Measurements from ENCODE around the gene TMEM260. TPM values are rescaled to one million over a fixed set of nuclear protein-coding genes. Genes with fewer than 3 reads are reported as not detected.
"Not testable (repeated sequence)": the region's sequence is repeated elsewhere in the genome, so short reads cannot be mapped to it uniquely, and the experiment has no call there.

TMEM260 gene
- total RNA-seq, 1 experiment from 2014 or later, result 17.8 TPM

- TF ChIP-seq CTCF (conservative IDR thresholded peaks at IDR 0.05; ENCODE audit: low read depth, low read length), result no peak
- no peak for TF ChIP-seq EZH2 (IDR thresholded peaks at IDR 0.05; ENCODE audit: low read length, unreplicated experiment)
- no peak for TF ChIP-seq EZH2phosphoT487 (IDR thresholded peaks at IDR 0.05; ENCODE audit: borderline replicate concordance, low read length)
Measured at GRCh38 chr14:56603648-56604047, 24.1 kb downstream of the TMEM260 start.

GRCh38 chr14:56608689-56609088 lies 29.1 kb downstream of the TMEM260 start:
- Histone ChIP-seq H3K4me1 (ENCODE audit: insufficient read depth, low read length) (no peaks in the 10 kb centered on the region), H3F3A (ENCODE audit: low read length, unreplicated experiment) (no peaks in the 10 kb centered on the region), H4K20me1 (ENCODE audit: low read length) (no peaks in the 10 kb centered on the region), H3K9me3 (ENCODE audit: low read length) (no peaks in the 10 kb centered on the region), H2AFZ (ENCODE audit: low read length) (no peak overlapping the region), H3K27ac (ENCODE audit: low read length) (no peak overlapping the region), H3K9me2 (replicated peaks; ENCODE audit: low read length) (no peaks in the 10 kb centered on the region), H3K4me2 (ENCODE audit: low read length) (no peak overlapping the region), H3K4me3 (ENCODE audit: low read length) (no peak overlapping the region), H3K27me3 (ENCODE audit: low read length) (no peaks in the 10 kb centered on the region), H3K36me3 (ENCODE audit: low read depth, low read length) (peaks cover 8% of the 10 kb centered on the region; the same call in 1 of the 2 replicates), H3K9ac (ENCODE audit: low read length) (no peak overlapping the region), H3K79me2 (ENCODE audit: low read length) (no peaks in the 10 kb centered on the region)
- intact Hi-C loops (cut with micrococcal nuclease), result loop anchor here (1.0 kb wide), 1 partner anchor 23 kb away; no protein-coding TSS in a partner anchor
- POLR2A ChIA-PET (ENCODE audit: unreplicated experiment), result no interaction called here
- no peak for DNase-seq
- CTCF ChIA-PET, result interaction anchor here (1.1 kb wide), 1 partner anchor 29 kb away, joined by 4 read pairs; the partner anchor contains the start of gene TMEM260
- ATAC-seq, result peak; percentile 73; the same call in 1 of the 2 replicates
- TF ChIP-seq CTCF (conservative IDR thresholded peaks at IDR 0.05; ENCODE audit: low read depth, low read length), result no peak
- no TSS peak for BruUV-seq (replicated peaks)

More at GRCh38 chr14:56603648-56604047, 24.1 kb downstream of the TMEM260 start:
- CTCF ChIA-PET, result interaction anchor here (0.6 kb wide), 1 partner anchor 19 kb away, joined by 3 read pairs; no protein-coding TSS in a partner anchor
- Histone ChIP-seq H2AFZ (ENCODE audit: low read length) (no peak overlapping the region), H3K9me2 (replicated peaks; ENCODE audit: low read length) (no peaks in the 10 kb centered on the region), H3K4me1 (ENCODE audit: insufficient read depth, low read length) (no peaks in the 10 kb centered on the region), H3K4me2 (ENCODE audit: low read length) (no peak overlapping the region), H3K27me3 (ENCODE audit: low read length) (no peaks in the 10 kb centered on the region), H3K9ac (ENCODE audit: low read length) (no peak overlapping the region), H4K20me1 (ENCODE audit: low read length) (no peaks in the 10 kb centered on the region), H3F3A (ENCODE audit: low read length, unreplicated experiment) (no peaks in the 10 kb centered on the region), H3K36me3 (ENCODE audit: low read depth, low read length) (no peaks in the 10 kb centered on the region), H3K27ac (ENCODE audit: low read length) (no peak overlapping the region), H3K79me2 (ENCODE audit: low read length) (no peaks in the 10 kb centered on the region), H3K9me3 (ENCODE audit: low read length) (no peaks in the 10 kb centered on the region), H3K4me3 (ENCODE audit: low read length) (no peak overlapping the region)
- POLR2A ChIA-PET (ENCODE audit: unreplicated experiment), result no interaction called here
- DNase-seq (no peak), ATAC-seq (no peak)
- intact Hi-C loops (cut with micrococcal nuclease), result no loop called here
- no TSS peak for BruUV-seq (replicated peaks)

- CTCF ChIA-PET; H3K9me2 ChIP-seq (replicated peaks; ENCODE audit: low read length); H3K4me2 ChIP-seq (ENCODE audit: low read length); POLR2A ChIA-PET (ENCODE audit: unreplicated experiment); H3K36me3 ChIP-seq (ENCODE audit: low read depth, low read length); intact Hi-C loops (cut with micrococcal nuclease); BruUV-seq (replicated peaks); H3K4me3 ChIP-seq (ENCODE audit: low read length); H3K4me1 ChIP-seq (ENCODE audit: insufficient read depth, low read length); ATAC-seq; H3K27me3 ChIP-seq (ENCODE audit: low read length); H3F3A ChIP-seq (ENCODE audit: low read length, unreplicated experiment); DNase-seq; H3K9ac ChIP-seq (ENCODE audit: low read length); H3K79me2 ChIP-seq (ENCODE audit: low read length); H4K20me1 ChIP-seq (ENCODE audit: low read length); H3K27ac ChIP-seq (ENCODE audit: low read length); H2AFZ ChIP-seq (ENCODE audit: low read length); H3K9me3 ChIP-seq (ENCODE audit: low read length): not testable (repeated sequence)
Measured at GRCh38 chr14:56611663-56612062, 32.1 kb downstream of the TMEM260 start.
